Stimulated activated CD4-positive, alpha-beta T cell treated with anti-CD3 and anti-CD28 coated beads, Interleukin-2, amount 100 ng/mL, for 24 hours (primary cell): ENCODE data around the gene TH.

Experiments
- DNase-seq, 2 donors: peaks; one replicate each; pipeline ENCODE4 v3.0.0-alpha.2; 2020

The TH gene

DNA sequence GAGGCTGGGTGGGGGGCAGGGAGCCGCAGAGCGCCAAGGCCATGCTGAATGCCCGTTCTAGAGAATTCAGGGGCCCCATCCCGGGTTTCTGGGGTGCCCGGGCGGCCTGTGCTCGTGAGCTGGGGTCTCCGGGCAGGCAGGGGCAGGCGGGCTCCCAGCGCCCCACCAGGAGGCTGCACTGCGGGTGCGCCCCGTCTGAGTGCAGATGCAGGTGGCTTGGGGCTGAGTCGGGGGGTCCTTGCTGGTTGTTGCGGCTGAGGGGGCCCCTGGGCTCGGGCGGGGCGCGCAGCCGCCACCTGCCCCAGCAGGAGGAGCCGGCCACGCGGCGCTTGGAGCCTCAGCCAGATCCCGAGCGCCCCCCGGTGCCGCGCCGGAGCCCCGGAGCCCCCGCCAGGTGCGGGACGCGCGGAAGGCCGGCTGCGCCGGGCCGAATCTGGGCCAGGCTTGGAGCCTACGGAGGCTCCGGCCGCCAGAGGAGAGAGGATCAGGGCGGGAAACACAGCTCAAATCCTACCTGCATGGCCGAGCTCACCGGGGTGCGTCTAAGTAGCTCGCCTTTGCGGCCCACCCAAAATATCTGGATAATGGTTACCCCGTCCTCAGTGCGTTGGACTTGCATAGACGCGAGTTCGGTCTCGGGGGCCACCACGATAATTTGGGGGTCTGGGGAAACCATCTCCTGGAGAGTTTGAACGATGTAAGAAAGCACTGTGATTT is 31.8 kb downstream of the TH start:
- DNase-seq = no peak

DNA sequence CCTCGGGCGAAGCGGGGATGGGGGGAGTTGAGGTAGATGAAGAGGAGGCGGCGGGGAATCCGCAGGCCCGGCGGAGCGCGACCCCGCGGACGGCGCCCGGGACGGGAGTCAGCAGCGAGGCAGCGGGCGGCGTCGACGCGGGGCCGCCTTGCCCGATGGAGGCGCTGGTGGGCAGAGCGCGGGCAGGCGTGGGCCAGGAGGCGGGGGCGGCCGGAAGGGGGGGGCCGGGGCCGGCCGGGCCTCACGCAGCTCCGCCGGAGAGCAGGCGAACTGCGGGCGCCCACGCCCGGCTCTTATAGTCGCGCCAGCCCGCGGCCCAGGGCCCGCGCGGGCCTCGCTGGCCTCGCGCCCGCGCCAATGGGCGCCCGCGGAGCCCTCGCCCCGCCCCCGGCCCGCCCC is 32.5 kb downstream of the TH start, which contains the start of gene IGF2:
Gene IGF2, minus strand, starts transcription at position 267 of the 399 bp plus-strand sequence. CDS start 3,866 bp downstream, outside the sequence.
- DNase-seq = no peak

DNA sequence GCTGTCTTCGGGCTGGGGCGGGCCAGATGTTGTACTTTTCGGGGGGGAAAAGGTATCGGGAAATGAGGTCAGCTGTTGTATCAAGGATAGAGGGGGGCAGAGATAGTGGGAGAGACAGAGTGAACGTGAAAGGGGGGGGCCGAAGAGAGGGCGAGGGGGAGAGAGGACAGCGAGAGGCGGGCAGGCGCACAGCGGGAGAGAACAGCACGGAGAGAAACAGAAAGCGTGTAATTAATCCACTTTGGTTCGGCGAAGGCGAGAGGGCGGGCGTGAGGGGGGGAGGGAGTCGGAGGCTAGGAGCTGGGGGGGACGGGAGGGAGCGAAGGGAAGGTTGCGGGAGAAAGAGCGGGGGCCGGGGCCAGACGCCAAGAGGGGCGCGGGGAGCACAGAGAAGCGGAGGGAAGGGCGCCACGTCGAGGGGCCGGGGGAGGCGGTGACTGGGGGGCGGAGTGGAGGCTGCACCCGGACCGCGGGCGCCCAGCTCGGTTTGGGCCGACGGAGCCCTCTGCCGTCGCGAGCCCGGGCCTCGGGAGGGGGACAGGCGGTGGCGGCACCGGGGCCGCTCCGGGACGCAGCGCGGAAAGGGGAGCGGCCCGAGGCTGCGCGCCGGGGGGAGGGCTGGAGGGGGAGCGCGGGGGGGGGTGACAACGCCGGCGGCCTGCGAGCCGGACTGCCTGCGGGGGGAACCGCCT is 33.0 kb downstream of the TH start:
- DNase-seq = no peak

DNA sequence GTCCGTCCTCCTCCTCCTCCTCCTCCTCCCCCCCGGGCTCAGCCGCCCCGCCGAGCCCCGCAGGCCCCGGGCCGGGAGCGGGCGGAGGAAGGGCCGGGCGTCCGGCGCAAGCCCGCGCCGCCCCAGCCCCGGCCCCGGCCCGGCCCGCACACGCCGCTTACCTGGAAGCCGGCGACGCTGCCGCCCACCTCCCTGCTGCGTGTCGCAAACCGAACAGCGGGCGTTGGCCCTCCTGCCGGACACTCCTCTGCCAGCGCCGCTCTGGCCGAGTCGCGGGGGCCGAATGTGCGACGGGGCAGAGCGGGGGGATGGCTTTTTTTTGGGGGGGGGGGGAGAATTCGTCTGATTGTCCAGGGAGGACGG is 33.6 kb downstream of the TH start:
- DNase-seq = no peak

DNA sequence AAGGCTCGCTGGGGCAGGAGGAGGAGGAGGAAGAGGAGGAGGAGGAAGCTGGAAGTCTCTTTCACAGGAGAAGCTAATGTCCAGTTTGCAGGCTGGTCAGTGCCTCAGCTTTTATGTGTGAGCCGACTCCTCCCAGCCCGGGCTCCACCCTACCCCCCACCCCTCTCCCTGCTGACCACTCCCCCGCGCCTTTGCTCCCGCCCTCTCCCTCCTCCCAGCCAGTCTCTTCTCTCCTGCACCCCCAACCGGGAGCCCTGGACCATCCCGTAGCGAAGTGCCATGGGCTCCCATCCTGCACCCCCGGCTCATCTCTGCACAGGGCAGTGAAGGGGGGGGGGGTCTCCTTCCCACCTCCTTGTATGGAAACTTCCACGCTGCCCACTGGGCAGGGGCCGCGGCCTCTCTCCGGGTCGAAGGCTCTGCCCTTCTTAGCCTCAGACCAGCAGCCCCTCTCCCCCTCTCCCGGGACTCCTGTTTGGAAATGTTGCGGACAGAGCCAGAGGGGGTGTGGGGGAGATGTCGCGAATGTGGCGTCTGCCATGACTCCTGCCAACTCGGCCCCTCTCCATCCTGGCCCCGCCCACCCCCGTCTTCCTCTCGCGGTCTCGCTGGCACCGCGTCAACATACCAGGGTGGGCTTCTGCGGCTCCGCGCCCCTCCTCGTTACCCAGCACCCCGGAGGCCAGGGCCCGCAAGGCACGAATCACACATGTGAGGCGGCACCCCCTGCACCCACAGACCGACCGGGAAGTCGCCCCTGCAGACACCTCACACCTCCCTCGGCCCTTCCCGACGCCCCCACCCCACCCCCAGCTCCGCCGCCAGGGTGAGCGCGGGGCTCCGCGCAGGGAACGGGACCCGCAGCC is 34.2 kb downstream of the TH start:
- no peak for DNase-seq

DNA sequence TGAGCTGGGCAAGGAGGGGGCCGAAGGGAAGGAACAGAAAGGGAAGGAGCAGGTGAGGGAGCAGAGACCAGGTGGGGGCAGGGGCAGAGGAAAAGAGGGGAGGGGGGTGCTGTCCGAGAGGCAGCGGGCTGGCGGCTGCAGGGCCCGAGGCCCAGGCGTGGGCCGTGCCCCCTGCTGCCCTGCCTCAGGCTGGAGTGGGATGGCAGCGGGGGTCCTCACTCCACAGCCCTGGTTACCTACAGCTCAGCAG is 34.7 kb downstream of the TH start:
- DNase-seq = no peak

DNA sequence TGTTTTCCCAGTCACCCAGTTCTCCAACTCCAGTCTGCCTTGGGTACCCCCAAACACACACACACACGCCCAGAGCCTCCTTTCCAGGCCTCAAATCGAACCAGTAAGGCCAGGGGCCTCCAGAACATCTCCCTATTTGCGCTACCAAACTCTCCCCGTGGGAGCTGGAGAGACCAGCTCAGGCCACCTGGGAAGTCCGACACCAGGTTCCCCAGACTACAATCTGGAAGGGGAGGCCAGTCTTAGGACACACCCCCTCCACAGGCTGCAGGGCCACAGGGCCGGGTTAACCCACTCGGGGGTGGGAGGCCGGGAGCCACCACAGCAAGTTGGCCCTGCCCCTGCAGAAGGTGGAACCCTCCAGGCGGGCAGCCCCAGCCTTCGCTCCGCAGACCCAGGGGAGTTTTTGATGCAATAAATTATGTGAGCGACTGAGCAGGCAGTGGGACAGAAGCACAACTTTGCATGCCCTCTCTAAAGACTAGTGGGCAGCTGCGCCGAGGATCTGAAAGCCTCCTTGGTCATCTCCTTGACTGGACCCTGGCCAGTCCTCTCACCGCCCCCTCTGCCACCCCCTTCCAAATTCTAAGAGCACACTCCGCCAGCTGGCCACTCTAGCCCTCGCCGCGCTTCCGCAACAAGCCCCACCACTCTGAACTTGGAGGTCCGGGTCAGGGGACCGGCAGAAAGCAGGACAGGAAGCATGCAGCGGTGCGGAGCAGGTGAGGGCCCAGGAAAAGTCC is 35.2 kb downstream of the TH start:
- no peak for DNase-seq

DNA sequence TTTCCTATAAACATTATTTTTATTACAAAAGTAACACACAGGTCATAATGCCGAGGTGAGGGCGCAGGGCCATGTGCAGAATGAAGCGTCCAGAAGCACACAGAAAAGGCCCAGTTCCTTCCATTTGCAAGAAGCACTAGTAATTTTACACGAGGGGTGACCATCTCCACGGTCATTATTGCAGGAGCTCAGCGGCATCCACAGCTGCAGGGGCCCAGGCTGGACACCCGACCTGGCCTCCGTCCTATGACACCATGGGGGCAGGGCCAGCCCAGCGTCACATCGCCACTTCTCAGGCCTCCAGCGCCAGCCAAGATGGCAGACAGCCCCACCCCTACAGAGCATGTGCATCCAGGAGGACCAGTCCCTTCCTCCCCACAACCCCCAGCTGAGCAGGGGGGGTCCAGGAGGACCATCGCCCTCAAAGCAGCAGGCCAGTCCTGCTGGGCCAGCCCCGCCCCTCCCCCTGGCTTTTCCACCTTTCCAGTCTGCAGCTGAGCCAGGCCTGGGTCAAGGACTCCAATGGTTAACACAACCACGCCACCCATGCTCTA is 35.9 kb downstream of the TH start:
- no peak for DNase-seq

DNA sequence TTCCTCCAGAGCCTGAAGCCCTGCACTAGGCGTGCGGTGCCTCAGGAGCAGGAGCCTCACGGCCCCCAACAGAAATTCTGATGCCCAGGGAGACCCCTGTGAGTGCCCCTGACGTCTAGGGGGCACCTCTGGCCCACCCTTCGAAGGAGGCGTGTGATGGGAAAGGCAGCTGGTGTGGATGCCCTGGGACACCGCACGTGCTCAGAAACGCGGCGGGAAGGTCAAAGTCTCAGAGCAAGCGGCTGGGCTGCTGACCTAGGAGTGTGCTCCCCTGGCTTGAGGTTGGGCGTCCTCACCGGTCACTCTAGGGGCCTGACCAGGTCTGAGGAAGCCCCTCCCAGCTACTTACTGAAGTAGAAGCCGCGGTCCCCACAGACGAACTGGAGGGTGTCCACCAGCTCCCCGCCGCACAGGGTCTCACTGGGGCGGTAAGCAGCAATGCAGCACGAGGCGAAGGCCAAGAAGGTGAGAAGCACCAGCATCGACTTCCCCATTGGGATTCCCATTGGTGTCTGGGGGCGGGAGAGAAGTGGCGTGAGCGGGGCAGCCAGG is 36.5 kb downstream of the TH start:
- no peak for DNase-seq

DNA sequence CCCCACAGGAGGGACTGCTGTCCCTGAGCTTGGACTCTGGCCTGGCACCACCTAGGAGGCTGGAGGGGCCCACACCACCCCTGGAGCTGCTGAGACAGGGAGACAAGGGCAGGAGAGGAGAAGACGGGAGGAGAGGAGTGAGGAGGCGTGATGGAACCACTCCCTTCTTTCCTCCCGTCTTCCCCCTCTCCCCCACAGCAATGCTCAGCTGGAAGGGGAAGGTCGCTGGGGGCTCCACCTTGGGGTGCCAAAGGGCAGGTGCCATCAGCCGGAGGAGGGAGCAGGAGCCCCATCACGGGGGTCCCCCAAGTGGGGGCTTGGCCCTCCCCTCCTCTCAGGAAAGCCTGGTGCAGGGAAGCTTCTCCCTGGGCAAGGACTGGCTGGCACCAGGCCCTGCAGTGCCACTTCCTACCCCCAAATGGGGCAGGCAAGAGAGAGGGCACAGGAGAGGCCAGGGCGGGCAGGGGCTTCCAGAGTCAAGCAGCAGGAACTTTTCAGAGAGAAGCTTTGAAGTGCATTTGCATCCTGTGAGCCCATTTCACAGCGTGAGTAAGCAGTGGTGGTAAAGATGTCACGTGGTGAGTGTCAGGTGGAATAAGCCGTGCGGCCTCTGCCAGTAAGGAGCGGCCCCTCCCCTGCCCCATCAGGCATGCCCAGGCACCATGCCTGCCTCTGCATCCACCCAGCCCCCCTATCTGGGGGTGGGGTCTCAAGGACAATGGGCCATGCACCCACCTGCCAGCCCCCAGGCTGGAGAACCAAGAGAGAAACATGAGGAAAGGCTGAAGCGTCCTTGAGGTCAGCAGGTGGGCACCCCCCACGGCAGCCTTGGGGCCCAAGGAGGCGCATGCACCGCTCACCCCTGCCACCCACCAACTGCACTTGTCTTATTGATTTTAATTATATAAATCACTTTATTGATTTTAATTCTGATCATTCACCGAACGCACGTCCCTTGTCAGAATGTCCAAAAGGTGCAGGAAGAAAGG is 37.3 kb downstream of the TH start:
- no peak for DNase-seq

DNA sequence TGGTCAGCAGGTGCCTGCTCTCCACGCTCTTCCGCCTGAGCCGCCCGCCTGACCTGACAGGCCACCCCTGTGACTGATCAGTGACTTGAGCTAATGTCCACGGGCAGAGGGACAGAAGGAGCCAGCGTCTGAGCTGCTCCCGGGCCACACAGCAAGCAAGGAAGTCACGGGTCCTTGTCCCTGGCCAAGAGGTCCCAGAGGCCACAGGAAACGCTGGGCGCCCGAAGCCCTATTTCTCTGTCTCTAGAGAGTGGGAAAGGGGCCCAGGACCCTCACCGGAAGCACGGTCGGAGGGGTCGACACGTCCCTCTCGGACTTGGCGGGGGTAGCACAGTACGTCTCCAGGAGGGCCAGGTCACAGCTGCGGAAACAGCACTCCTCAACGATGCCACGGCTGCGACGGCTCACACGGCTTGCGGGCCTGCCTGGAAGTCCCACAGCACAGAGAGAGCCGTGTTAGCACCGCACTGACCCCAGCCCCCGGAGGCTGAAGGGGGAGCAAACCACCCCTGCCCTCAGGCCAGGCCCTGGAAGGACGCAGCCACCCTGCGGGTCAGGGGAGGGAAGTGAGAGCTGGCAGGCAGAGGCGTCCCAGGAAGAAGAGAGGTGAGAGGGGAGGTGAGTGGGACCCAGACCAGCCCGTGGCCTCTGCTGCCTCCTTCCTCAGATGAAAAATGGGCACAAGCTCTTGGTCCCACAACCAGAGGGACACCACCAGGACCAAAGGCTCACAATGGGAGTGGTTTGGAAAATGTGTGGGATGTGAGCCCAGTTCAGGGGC is 38.2 kb downstream of the TH start:
- DNase-seq = no peak

DNA sequence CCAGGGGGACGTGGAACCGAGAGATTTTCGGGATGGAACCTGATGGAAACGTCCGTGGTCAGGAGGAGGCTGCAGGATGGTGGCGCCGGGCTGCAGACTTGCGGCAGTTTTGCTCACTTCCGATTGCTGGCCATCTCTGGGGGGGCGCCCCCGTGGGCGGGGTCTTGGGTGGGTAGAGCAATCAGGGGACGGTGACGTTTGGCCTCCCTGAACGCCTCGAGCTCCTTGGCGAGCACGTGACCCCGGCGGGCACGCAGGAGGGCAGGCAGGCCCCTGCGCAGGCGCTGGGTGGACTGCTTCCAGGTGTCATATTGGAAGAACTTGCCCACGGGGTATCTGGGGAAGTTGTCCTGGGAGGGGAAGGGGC is 38.8 kb downstream of the TH start:
- no peak for DNase-seq

DNA sequence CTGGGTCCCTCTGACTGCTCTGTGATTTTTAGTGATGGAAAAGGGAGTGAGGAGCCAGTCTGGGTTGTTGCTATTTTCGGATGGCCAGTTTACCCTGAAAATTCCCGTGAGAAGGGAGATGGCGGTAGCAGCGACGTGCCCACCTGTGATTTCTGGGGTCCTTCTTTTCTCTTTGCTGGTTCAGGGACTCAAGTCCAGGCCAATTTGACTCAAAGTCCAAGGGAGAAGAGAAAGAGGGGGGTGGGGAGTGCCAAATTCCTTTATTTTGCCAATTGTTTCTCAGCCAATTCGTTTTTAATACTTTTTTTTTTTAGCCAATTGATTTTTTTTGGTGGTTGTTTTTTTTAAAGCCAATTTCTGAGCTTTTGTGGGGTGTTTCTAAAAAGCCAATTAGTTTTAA is 39.4 kb downstream of the TH start:
- DNase-seq = no peak

DNA sequence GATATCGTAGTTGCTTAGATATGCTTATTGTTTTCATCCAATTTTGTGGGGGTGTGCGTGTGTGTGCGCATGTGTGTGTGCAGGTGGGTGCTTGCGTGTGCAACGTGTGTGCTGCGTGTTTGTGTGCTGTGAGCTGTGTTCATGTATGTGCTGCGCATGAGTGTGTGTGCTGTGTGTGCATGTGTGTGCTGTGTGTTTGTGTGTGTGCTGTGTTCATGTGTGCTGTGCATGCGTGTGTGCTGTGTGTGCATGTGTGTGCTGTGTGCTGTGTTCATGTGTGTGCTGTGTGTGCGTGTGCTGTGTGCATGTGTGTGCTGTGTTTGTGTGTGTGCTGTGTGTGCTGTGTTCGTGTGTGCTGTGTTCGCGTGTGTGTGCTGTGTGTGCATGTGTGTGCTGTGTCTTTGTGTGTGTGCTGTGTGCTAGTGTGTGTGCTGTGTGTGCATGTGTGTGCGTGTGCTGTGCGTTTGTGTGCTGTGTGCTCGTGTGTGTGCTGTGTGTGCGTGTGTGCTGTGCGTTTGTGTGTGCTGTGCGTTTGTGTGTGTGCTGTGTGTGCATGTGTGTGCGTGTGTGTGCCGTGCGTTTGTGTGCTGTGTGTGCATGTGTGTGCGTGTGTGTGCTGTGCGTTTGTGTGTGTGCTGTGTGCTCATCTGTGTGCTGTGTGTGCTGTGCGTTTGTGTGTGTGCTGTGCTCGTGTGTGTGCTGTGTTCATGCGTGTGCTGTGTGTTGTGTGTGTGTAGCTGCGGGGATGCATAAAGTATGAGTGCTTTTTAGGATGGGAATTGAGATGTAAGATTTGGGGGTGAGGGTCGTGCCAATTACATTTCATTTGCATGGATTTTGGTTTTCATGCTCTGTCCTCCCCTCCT is 40.0 kb downstream of the TH start:
- no peak for DNase-seq

DNA sequence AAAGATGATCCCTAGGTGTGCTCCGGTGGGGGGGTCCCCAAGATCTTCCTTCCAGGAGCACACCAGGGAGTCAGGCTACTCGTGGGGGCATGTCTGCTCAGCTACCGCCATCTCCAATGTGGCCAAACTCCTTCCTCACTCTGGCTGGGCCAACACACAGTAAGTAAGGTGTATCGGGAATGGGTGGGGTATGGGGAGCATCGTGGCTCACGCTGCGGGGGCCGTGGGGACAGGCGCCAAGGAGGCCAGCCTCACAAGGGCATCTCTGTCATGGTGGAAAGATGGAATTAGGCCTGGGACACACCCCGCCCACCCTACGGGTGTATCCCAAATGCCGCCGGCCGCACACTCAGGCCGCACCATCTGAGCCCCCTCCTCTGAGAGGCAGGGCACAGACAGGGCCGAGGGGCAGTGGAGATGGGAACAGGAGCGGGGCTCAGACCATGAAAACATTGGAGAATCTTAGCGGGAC is 40.7 kb downstream of the TH start:
- DNase-seq = no peak

DNA sequence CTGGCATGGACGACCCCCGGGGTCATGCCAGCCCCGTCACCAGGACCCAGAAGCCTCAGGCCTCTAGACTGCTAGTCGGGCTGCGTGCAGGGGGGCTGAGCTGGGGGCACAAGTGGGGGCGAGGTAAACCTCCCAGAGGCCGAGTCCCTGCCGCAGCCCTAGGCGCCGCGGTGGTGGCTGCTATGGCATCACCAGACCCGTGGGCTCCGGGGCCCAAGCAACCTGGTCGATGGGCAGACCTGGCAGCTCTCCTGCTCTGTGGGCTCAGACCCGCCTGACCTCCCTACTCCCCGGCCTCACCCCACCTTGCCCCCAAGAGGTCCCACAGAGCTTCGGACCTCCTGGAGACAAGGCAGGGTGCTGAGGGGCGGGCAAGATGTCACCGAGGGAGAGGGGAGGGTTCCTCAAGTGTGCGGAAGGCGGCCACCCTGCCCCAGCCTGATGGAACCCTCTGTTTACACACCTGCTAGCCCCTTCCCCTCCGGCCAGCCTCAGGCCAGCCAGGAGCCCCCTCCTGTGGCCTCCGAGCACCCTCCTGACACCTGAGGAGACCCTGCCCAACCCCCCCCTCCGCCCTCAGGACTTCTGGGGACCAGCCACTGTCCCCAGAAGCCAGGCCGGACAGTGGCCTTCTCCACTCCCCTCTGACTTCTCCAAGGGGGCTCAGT is 41.8 kb downstream of the TH start:
- no peak for DNase-seq

DNA sequence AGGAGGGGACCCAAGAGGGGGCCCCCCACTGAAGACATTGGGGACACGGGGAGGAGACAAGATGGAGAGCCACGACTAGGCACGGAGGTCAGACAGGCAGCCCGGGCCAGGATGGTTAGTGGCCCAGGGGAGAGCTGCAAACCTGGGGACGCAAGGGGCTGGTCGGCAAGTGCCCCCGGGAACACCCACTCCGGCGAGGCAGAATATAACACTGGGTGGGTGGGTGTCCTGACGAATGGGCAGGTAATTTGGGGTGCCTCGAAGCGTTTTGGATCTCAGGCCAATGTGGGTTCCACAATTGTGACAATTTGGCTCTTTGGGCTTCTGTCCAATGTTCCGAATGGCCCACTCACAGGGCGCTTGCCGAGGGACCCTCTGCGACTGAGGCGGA is 42.3 kb downstream of the TH start:
- DNase-seq = no peak

DNA sequence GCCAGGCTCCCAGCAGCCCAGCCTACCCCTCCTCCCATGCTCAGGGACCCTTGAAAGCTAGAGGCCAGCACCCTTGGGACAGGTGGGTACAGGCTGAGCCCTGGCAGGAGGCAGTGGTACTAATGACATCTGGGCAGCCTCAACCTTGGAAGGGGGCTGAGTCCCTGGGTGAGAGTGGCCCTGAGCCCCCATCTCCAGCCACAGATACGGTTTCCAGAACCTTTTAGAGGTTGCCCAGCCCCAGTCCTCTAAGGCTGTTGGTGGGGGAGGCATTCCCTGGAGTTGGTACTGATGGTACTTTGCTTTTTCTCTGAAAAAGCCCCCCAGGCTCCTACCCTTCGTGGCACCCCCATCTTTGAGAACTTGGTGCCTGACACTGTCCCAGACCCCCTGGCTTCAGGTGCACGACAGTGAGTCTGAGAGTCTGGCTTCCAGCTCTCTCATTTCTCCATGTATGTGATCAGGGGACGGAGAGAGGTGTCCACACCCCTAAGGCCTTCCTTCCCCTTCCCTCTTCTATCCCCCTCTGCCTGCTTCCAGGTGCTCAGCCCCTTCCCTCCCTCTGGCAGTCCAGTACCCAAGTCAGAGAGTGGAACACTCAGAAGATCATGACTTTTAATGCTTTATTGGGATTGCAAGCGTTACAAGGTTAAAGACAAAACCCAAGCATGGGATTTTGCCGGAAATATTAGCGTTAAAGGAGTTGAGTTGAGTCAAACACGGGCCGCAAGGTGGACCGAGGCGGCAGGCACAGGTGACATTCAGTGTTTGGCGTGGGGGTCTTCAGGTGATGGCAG is 42.9 kb downstream of the TH start:
- no peak for DNase-seq
